Transverse colon (tissue), 4 donors: ENCODE results near the gene RACK1. TPM values are rescaled to one million over a fixed set of nuclear protein-coding genes. Genes with fewer than 3 reads are reported as not detected.

Source experiments
- DNase-seq: peaks from one replicate; pipeline ENCODE4 v3.0.0-alpha.2; 2019
- H3K27ac ChIP-seq, 4 donors: fragments of 200-600 bp; sonication (generic); 2 replicates each; pipeline ENCODE4 v1.5.1; 2016 to 2018; ENCODE audit warnings: inconsistent platforms in 4 of 4
- H3K27me3 ChIP-seq: fragments of 200-600 bp; sonication (generic); 2 replicates; pipeline ENCODE4 v1.5.1; 2017; ENCODE audit warnings: inconsistent platforms
- H3K36me3 ChIP-seq, 4 donors: fragments of 200-600 bp; sonication (generic); 2 replicates each; pipeline ENCODE4 v1.5.1; 2017 to 2019; ENCODE audit warnings: inconsistent platforms in 4 of 4
- H3K4me1 ChIP-seq, 4 donors: fragments of 200-600 bp; sonication (generic); 2 replicates each; pipeline ENCODE4 v1.5.1; 2017 to 2020; ENCODE audit warnings: inconsistent platforms in 4 of 4
- H3K4me3 ChIP-seq, 4 donors: fragments of 200-600 bp; sonication (generic); 1 replicate in 1 of 4; 2 replicates in 3 of 4; pipeline versions ENCODE4 v1.5.1 to v1.6.1; 2017 to 2019; ENCODE audit warnings: inconsistent platforms in 4 of 4
- H3K9me3 ChIP-seq, 2 donors: fragments of 200-600 bp; sonication (generic); 2 replicates each; pipeline ENCODE4 v1.5.1; 2017 to 2019; ENCODE audit warnings: inconsistent platforms in 2 of 2
- EP300 ChIP-seq: sonication (generic); formaldehyde crosslinking; IDR thresholded peaks from one replicate; pipeline ENCODE4 v1.6.1; 2017; ENCODE audit warnings: antibody characterized with exemption, low read depth
- POLR2A ChIP-seq: fragments of 450-650 bp; IDR thresholded peaks from one replicate; pipeline ENCODE4 v1.6.1; 2016; ENCODE audit warnings: antibody characterized with exemption, mild to moderate bottlenecking, moderate library complexity
- POLR2AphosphoS5 ChIP-seq, 3 donors: sonication (generic); formaldehyde crosslinking; IDR thresholded peaks; one replicate each; pipeline ENCODE4 v1.6.1; 2016; ENCODE audit warnings: antibody characterized with exemption in 3 of 3
- WGBS, 2 donors: methylation state at CpG; one replicate each; pipeline ENCODE4 v1.1.5; 2018; ENCODE audit warnings: low coverage in 1 of 2; 5-methylcytosine and 5-hydroxymethylcytosine counted together
- in situ Hi-C, 4 donors: fragments of 200-750 bp; cut with MboI; loops; one replicate each; pipeline versions ENCODE4 v1.15.0 to v1.15.1; 2017; ENCODE audit warnings: low sequenced_read_pairs in 3 of 4, low pct_ligation_motif_present in 1 of 4, low pct_unique_long_range_greater_than_20kb in 1 of 4
- intact Hi-C: fragments of 100-400 bp; cut with DNase I; formaldehyde crosslinking; loops from one replicate; pipeline ENCODE4 v1.15.1; 2023; ENCODE audit warnings: low total_unique reads
- total RNA-seq, 4 donors: library from RNA; depleted of rRNA; stranded (reverse); fragments of >200 nt; gene quantifications; one replicate each; pipeline ENCODE4 v1.1.0, GENCODE V29; 2016
- TF ChIP-seq, protein P1 (sequence below), 5 experiments: fragments of 200-600 bp in 3 of 5; fragments of 450-650 bp in 2 of 5; sonication (generic) in 3 of 5; IDR thresholded peaks; 1 replicate in 2 of 5; 2 replicates in 3 of 5; pipeline ENCODE4 v1.5.1; 2016 to 2017; ENCODE audit warnings: antibody characterized with exemption in 5 of 5, inconsistent platforms in 3 of 5, mild to moderate bottlenecking in 2 of 5, moderate library complexity in 1 of 5

RACK1 gene
- total RNA-seq, 4 donors from 2014 or later = 1,633 to 1,930 (median 1,753) TPM

DNA sequence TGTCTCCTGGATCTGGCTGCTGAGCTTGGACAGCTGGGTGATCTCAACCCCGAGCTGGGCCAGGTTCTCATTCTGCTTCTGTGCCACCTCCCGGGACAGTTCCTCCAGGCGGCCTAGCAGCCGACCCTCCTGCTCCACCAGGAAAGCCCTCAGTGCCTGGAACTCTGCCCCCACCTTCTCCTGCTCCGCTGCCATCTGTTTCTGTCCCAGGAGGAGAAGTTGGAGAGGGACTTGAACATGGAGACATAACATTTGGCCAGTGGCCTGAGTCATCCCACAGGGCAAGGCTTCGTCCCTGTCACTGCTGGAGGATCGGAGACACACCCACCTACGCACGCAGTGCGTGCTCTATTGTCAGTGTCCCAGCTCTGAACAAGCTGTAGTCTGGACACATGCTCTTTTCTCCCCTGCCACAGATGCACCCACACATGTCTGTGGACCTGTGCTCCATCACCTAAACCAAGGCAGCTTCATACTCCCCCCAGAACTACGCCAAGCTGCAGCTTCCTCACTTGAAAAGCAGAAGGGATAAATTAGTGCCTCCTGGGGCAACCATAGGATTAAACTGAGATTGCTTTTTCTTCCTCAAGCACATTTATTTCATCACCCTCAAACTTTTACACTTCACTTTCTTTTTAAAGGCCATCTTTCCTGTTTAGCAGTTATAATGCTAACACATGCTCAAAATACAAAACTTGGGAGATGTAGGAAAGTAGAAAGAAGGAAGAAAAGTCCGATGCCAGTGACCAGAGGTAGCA lies 43.6 kb downstream of the RACK1 start:
- intact Hi-C loops = no loop called here
- H3K4me3 ChIP-seq = no peak overlapping the region
- H3K27ac ChIP-seq = no peak overlapping the region
- H3K27me3 ChIP-seq = peaks cover 11% of the 10 kb centered on the region
- peaks cover 0 to 28% (median 15%) of the 10 kb centered on the region in 4 donors for H3K4me1 ChIP-seq
- WGBS, 2 donors = 67 to 82% methylated on average over 3 to 12 of the region's 12 CpGs
- in situ Hi-C loops = no loop called here
- no peak for DNase-seq
- H3K9me3 ChIP-seq = no peaks in the 10 kb centered on the region
- no peaks in the 10 kb centered on the region for H3K36me3 ChIP-seq
- TF ChIP-seq, protein P1, sequence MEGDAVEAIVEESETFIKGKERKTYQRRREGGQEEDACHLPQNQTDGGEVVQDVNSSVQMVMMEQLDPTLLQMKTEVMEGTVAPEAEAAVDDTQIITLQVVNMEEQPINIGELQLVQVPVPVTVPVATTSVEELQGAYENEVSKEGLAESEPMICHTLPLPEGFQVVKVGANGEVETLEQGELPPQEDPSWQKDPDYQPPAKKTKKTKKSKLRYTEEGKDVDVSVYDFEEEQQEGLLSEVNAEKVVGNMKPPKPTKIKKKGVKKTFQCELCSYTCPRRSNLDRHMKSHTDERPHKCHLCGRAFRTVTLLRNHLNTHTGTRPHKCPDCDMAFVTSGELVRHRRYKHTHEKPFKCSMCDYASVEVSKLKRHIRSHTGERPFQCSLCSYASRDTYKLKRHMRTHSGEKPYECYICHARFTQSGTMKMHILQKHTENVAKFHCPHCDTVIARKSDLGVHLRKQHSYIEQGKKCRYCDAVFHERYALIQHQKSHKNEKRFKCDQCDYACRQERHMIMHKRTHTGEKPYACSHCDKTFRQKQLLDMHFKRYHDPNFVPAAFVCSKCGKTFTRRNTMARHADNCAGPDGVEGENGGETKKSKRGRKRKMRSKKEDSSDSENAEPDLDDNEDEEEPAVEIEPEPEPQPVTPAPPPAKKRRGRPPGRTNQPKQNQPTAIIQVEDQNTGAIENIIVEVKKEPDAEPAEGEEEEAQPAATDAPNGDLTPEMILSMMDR (IDR thresholded peaks at IDR 0.05) = no peak
- no peak for TF ChIP-seq POLR2A
- no peak for TF ChIP-seq POLR2AphosphoS5 (IDR thresholded peaks at IDR 0.05)
- TF ChIP-seq EP300 = no peak

- Histone ChIP-seq H3K27ac (no peak overlapping the region), H3K27me3 (peaks cover 7% of the 10 kb centered on the region), H3K36me3 (no peaks in the 10 kb centered on the region), H3K4me1 (peaks cover 0 to 19% (median 5%) of the 10 kb centered on the region in 4 donors), H3K9me3 (no peaks in the 10 kb centered on the region), H3K4me3 (no peak overlapping the region)
- in situ Hi-C loops (no loop called here), intact Hi-C loops (no loop called here)
- WGBS, 2 donors = 66 to 79% methylated on average over 9 of the region's 9 CpGs
- TF ChIP-seq, protein P1 (IDR thresholded peaks at IDR 0.05) = no peak
- no peak for TF ChIP-seq POLR2AphosphoS5 (IDR thresholded peaks at IDR 0.05)
- no peak for TF ChIP-seq POLR2A
- TF ChIP-seq EP300 = no peak
- DNase-seq = no peak
Observed at GRCh38 chr5:181198905-181199519, 44.7 kb downstream of the RACK1 start.

DNA sequence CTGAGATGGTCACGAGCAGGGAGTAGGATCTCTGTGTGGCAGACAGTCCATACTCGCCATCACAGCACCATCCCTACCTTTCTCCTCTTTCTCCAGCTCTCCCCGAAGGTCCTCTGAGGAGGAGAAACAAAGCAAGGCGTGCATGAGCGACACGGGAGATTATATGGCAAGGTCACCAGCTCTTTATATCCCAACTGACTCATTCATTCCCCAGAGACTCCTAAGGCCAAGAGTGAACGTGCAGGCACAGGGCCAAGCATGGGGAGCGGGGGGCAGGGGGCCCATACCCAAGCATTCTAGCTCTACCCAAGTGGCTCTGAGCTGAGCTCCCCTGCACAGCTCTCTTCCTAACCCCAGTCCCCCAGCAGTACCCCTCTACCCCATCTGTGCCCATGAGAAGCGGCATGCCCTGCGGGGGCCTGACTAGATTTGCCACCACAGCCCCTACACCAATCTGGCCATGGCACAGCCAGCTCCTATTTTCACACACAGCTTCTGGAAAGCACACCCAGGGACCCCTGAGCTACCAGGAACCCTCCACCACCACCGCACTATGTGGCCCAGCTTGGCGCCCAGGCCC lies 45.5 kb downstream of the RACK1 start:
- WGBS, 2 donors = 80 to 83% methylated on average over 2 to 12 of the region's 12 CpGs
- TF ChIP-seq POLR2AphosphoS5 (IDR thresholded peaks at IDR 0.05) (no peak), POLR2A (no peak), EP300 (no peak)
- TF ChIP-seq, protein P1 (IDR thresholded peaks at IDR 0.05) = no peak
- in situ Hi-C loops (no loop called here), intact Hi-C loops (no loop called here)
- Histone ChIP-seq H3K27ac (no peak overlapping the region), H3K4me1 (peaks cover 0 to 11% (median 0%) of the 10 kb centered on the region in 4 donors), H3K27me3 (no peaks in the 10 kb centered on the region), H3K36me3 (no peaks in the 10 kb centered on the region), H3K4me3 (no peak overlapping the region), H3K9me3 (no peaks in the 10 kb centered on the region)
- DNase-seq = no peak

DNA sequence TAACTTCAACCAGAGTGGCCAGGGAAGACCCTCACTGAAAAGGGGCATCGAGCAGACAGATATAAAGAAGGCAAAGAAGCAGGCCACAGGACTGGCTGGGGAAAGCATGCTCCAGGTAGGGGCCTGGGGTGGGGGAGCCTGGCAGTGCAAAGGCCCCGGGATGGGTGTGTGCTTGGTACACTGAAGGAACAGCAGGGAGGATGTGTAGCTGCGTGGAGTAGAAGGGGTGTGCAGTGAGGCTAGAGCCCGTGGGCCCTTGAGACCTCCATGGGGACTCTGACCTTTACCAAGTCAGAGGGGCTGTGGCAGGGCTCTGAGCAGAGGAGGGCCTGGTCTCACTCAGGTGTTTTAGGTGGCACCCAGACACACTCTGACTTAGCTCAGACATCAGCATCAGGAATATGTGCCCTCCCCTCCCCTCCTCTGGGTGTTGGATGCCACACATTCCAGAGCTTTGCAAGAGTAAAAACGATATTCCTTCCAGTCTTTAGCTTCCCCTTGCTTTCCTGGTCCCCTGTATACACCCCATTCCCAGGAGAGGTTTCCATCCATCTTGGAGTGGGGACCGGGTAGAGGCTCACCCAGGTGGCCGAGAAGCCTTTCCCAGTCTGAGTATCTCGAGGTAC lies 46.3 kb downstream of the RACK1 start:
- no peak for DNase-seq
- Histone ChIP-seq H3K4me1 (peaks cover 0 to 9% (median 4%) of the 10 kb centered on the region in 4 donors), H3K27ac (no peak overlapping the region), H3K36me3 (no peaks in the 10 kb centered on the region), H3K27me3 (no peaks in the 10 kb centered on the region), H3K9me3 (no peaks in the 10 kb centered on the region), H3K4me3 (no peak overlapping the region)
- TF ChIP-seq POLR2AphosphoS5 (IDR thresholded peaks at IDR 0.05) = no peak
- no peak for TF ChIP-seq POLR2A
- TF ChIP-seq, protein P1 (IDR thresholded peaks at IDR 0.05) = no peak
- TF ChIP-seq EP300 = no peak
- in situ Hi-C loops (no loop called here), intact Hi-C loops (no loop called here)
- 71 to 84% methylated on average over 4 to 8 of the region's 8 CpGs for WGBS, 2 donors
